ENCODE results near the gene CCDC159.
A peak's percentile ranks its signal among the peaks of the same experiment; 100 is the strongest.

CCDC159 gene

GRCh38 chr19:11380653-11381537, 34.6 kb downstream of the CCDC159 start:
- Histone ChIP-seq H3K27me3 (ENCODE audit: low read length) (no peaks in the 10 kb centered on the region), H3K9me3 (ENCODE audit: insufficient read depth, low read length) (no peaks in the 10 kb centered on the region), H3K4me3 (ENCODE audit: insufficient read depth, low read length, poor library complexity, severe bottlenecking) (peak overlapping the region; percentile 74), H3K36me3 (ENCODE audit: low read length) (no peaks in the 10 kb centered on the region), H3K9me2 (replicated peaks; ENCODE audit: insufficient read depth, low read length) (no peaks in the 10 kb centered on the region), H3K4me2 (ENCODE audit: low read depth, low read length, poor library complexity, severe bottlenecking) (peak overlapping the region; percentile 87), H3K79me2 (ENCODE audit: insufficient read depth, low read length) (peaks cover 2% of the 10 kb centered on the region; the same call in 1 of the 2 replicates), H4K20me1 (ENCODE audit: low read depth, low read length) (no peaks in the 10 kb centered on the region), H3K27ac (ENCODE audit: low read depth, low read length) (peak overlapping the region; percentile 91), H3F3A (ENCODE audit: insufficient read depth) (peaks cover 26% of the 10 kb centered on the region), H3K9ac (ENCODE audit: low read length) (peak overlapping the region; percentile 81), H2AFZ (ENCODE audit: low read depth, low read length, severe bottlenecking) (peak overlapping the region; percentile 86)
- TF ChIP-seq CTCF (IDR thresholded peaks at IDR 0.05; ENCODE audit: insufficient read depth, low read length, poor library complexity, severe bottlenecking) = peak; percentile 75
- TF ChIP-seq EZH2phosphoT487 (conservative IDR thresholded peaks at IDR 0.05; ENCODE audit: low read length) = no peak

- Histone ChIP-seq H3K4me3 (ENCODE audit: insufficient read depth, low read length, poor library complexity, severe bottlenecking) (no peak overlapping the region), H2AFZ (ENCODE audit: low read depth, low read length, severe bottlenecking) (no peak overlapping the region), H3K9me3 (ENCODE audit: insufficient read depth, low read length) (no peaks in the 10 kb centered on the region), H4K20me1 (ENCODE audit: low read depth, low read length) (no peaks in the 10 kb centered on the region), H3K79me2 (ENCODE audit: insufficient read depth, low read length) (no peaks in the 10 kb centered on the region; the same call in 1 of the 2 replicates), H3K9ac (ENCODE audit: low read length) (no peak overlapping the region), H3K27me3 (ENCODE audit: low read length) (no peaks in the 10 kb centered on the region), H3K9me2 (replicated peaks; ENCODE audit: insufficient read depth, low read length) (no peaks in the 10 kb centered on the region), H3K27ac (ENCODE audit: low read depth, low read length) (no peak overlapping the region), H3F3A (ENCODE audit: insufficient read depth) (peaks cover 15% of the 10 kb centered on the region; the same call in 1 of the 2 replicates), H3K36me3 (ENCODE audit: low read length) (no peaks in the 10 kb centered on the region), H3K4me2 (ENCODE audit: low read depth, low read length, poor library complexity, severe bottlenecking) (peak overlapping the region; percentile 41)
- TF ChIP-seq EZH2phosphoT487 (conservative IDR thresholded peaks at IDR 0.05; ENCODE audit: low read length) = no peak
- peak; percentile 61 for TF ChIP-seq CTCF (IDR thresholded peaks at IDR 0.05; ENCODE audit: insufficient read depth, low read length, poor library complexity, severe bottlenecking)
These were observed 36.8 kb downstream of the CCDC159 start for GRCh38 chr19:11382898-11383705.

- H3K9ac ChIP-seq (ENCODE audit: low read length) = no peak overlapping the region
- H3K27me3 ChIP-seq (ENCODE audit: low read length) = no peaks in the 10 kb centered on the region
- no peak for TF ChIP-seq CTCF (IDR thresholded peaks at IDR 0.05; ENCODE audit: insufficient read depth, low read length, poor library complexity, severe bottlenecking)
- TF ChIP-seq EZH2phosphoT487 (conservative IDR thresholded peaks at IDR 0.05; ENCODE audit: low read length) = no peak
These were observed 37.4 kb downstream of the CCDC159 start for GRCh38 chr19:11383706-11384048.

More at GRCh38 chr19:11383706-11384048, 37.4 kb downstream of the CCDC159 start:
- Histone ChIP-seq H3F3A (ENCODE audit: insufficient read depth) (peaks cover 12% of the 10 kb centered on the region; the same call in 1 of the 2 replicates), H3K79me2 (ENCODE audit: insufficient read depth, low read length) (no peaks in the 10 kb centered on the region; the same call in 1 of the 2 replicates), H3K9me2 (replicated peaks; ENCODE audit: insufficient read depth, low read length) (no peaks in the 10 kb centered on the region), H3K4me3 (ENCODE audit: insufficient read depth, low read length, poor library complexity, severe bottlenecking) (no peak overlapping the region), H3K27ac (ENCODE audit: low read depth, low read length) (no peak overlapping the region), H3K9me3 (ENCODE audit: insufficient read depth, low read length) (no peaks in the 10 kb centered on the region), H2AFZ (ENCODE audit: low read depth, low read length, severe bottlenecking) (no peak overlapping the region), H3K4me2 (ENCODE audit: low read depth, low read length, poor library complexity, severe bottlenecking) (peak overlapping the region; percentile 41), H3K36me3 (ENCODE audit: low read length) (no peaks in the 10 kb centered on the region), H4K20me1 (ENCODE audit: low read depth, low read length) (no peaks in the 10 kb centered on the region)

Data from SU-DHL-6 (cell line).